ENCODE measurements around the gene RGS13.

DNA sequence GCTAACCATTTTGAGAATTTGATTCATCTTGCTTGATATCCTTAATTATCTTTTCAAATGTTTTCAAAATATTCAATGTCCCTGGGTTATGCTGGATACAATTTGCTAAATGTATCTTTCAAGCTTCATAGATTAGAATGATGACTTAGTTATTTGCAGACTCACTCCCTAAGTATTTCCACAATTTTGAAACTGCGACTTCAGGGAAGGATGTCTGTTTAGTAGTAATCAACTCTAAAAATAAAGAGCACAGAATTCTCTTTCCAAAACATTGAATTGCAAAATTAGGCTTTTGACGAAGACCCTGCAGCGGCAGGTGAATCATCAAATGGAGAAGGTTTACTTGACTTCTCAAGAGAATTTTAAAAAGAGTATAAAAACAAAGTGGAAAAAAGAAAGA, 46.1 kb upstream of the RGS13 start:
- TF ChIP-seq, protein P1, sequence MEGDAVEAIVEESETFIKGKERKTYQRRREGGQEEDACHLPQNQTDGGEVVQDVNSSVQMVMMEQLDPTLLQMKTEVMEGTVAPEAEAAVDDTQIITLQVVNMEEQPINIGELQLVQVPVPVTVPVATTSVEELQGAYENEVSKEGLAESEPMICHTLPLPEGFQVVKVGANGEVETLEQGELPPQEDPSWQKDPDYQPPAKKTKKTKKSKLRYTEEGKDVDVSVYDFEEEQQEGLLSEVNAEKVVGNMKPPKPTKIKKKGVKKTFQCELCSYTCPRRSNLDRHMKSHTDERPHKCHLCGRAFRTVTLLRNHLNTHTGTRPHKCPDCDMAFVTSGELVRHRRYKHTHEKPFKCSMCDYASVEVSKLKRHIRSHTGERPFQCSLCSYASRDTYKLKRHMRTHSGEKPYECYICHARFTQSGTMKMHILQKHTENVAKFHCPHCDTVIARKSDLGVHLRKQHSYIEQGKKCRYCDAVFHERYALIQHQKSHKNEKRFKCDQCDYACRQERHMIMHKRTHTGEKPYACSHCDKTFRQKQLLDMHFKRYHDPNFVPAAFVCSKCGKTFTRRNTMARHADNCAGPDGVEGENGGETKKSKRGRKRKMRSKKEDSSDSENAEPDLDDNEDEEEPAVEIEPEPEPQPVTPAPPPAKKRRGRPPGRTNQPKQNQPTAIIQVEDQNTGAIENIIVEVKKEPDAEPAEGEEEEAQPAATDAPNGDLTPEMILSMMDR (IDR thresholded peaks at IDR 0.05): no peak
- no peak for TF ChIP-seq POLR2A (IDR thresholded peaks at IDR 0.05)
